H9 (cell line): ENCODE measurements around the gene MAML3. TPM values are rescaled to one million over a fixed set of nuclear protein-coding genes. Genes with fewer than 3 reads are reported as not detected.

Experiments used
- DNase-seq: peaks from one replicate; pipeline ENCODE4 v3.0.0-alpha.2; 2017
- H2AFZ ChIP-seq: one replicate; pipeline ENCODE4 v1.6.1; 2013; ENCODE audit warnings: mild to moderate bottlenecking, low read length, control low read depth, moderate library complexity
- H2AK5ac ChIP-seq: 2 replicates; pipeline ENCODE4 v1.6.1; 2013; ENCODE audit warnings: low read length, control low read depth, mixed read lengths; ENCODE audit not compliant: insufficient read length
- H2BK120ac ChIP-seq: one replicate; pipeline ENCODE4 v1.6.1; 2013; ENCODE audit warnings: low read depth, mild to moderate bottlenecking, low read length, control low read depth, inconsistent platforms; ENCODE audit not compliant: poor library complexity, severe bottlenecking
- H2BK12ac ChIP-seq: 2 replicates; pipeline ENCODE4 v1.6.1; 2013; ENCODE audit warnings: low read length, control low read depth, mixed read lengths, low read depth; ENCODE audit not compliant: insufficient read length
- H2BK15ac ChIP-seq: 2 replicates; pipeline ENCODE4 v1.6.1; 2013; ENCODE audit warnings: low read depth, low read length, control low read depth
- H2BK20ac ChIP-seq: one replicate; pipeline ENCODE4 v1.6.1; 2013; ENCODE audit warnings: low read depth, mild to moderate bottlenecking, low read length, control low read depth, inconsistent platforms; ENCODE audit not compliant: poor library complexity, severe bottlenecking
- H2BK5ac ChIP-seq: 2 replicates; pipeline ENCODE4 v1.6.1; 2013; ENCODE audit warnings: low read length, control low read depth, mixed read lengths; ENCODE audit not compliant: insufficient read length
- H3K14ac ChIP-seq: 2 replicates; pipeline ENCODE4 v1.6.1; 2013; ENCODE audit warnings: low read length, control low read depth; ENCODE audit not compliant: insufficient read depth
- H3K18ac ChIP-seq: 2 replicates; pipeline ENCODE4 v1.6.1; 2013; ENCODE audit warnings: low read depth, mild to moderate bottlenecking, mixed read lengths, low read length, control low read depth; ENCODE audit not compliant: insufficient read length
- H3K23ac ChIP-seq: 2 replicates; pipeline ENCODE4 v1.6.1; 2013; ENCODE audit warnings: low read length, control low read depth, mixed read lengths, low read depth; ENCODE audit not compliant: insufficient read length
- H3K23me2 ChIP-seq: 2 replicates; pipeline ENCODE4 v1.6.1; 2013; ENCODE audit warnings: low read depth, mild to moderate bottlenecking, mixed read lengths, low read length, control low read depth; ENCODE audit not compliant: insufficient read length, poor library complexity, severe bottlenecking
- H3K27ac ChIP-seq: 2 replicates; pipeline ENCODE4 v1.5.1; 2013; ENCODE audit warnings: low read length, control low read depth, mixed read lengths, low read depth; ENCODE audit not compliant: insufficient read length
- H3K27me3 ChIP-seq: 2 replicates; pipeline ENCODE4 v1.6.1; 2013; ENCODE audit warnings: low read length, control low read depth, inconsistent platforms; ENCODE audit not compliant: insufficient read depth
- H3K4ac ChIP-seq: 2 replicates; pipeline ENCODE4 v1.6.1; 2013; ENCODE audit warnings: low read depth, mild to moderate bottlenecking, control low read depth, inconsistent platforms, low read length, moderate library complexity
- H3K4me1 ChIP-seq: 2 replicates; pipeline ENCODE4 v1.6.1; 2013; ENCODE audit warnings: low read length, control low read depth, inconsistent platforms; ENCODE audit not compliant: insufficient read depth
- H3K4me2 ChIP-seq: 2 replicates; pipeline ENCODE4 v1.6.1; 2013; ENCODE audit warnings: low read length, control low read depth, mixed read lengths; ENCODE audit not compliant: insufficient read length, insufficient read depth
- H3K56ac ChIP-seq: 2 replicates; pipeline ENCODE4 v1.6.1; 2013; ENCODE audit warnings: low read depth, mild to moderate bottlenecking, mixed read lengths, low read length, control low read depth; ENCODE audit not compliant: insufficient read length
- H3K79me1 ChIP-seq: 2 replicates; pipeline ENCODE4 v1.6.1; 2013; ENCODE audit warnings: low read depth, mild to moderate bottlenecking, moderate library complexity, low read length, control low read depth, inconsistent platforms; ENCODE audit not compliant: insufficient read depth, poor library complexity, severe bottlenecking
- H3K79me2 ChIP-seq: 2 replicates; pipeline ENCODE4 v1.6.1; 2013; ENCODE audit warnings: low read length, control low read depth, inconsistent platforms; ENCODE audit not compliant: insufficient read depth
- H3K9ac ChIP-seq: 2 replicates; pipeline ENCODE4 v1.6.1; 2013; ENCODE audit warnings: low read length, control low read depth, mixed read lengths; ENCODE audit not compliant: insufficient read length; ENCODE audit errors: extremely low read depth
- H3K9me3 ChIP-seq: one replicate; pipeline ENCODE4 v1.6.1; 2013; ENCODE audit warnings: low read depth, low read length, inconsistent platforms; ENCODE audit not compliant: control insufficient read depth
- H3T11ph ChIP-seq: one replicate; pipeline ENCODE4 v1.6.1; 2013; ENCODE audit warnings: mild to moderate bottlenecking, low read length, control low read depth, inconsistent platforms
- H4K20me1 ChIP-seq: one replicate; pipeline ENCODE4 v1.6.1; 2013; ENCODE audit not compliant: control insufficient read depth, insufficient read length, insufficient read depth
- H4K5ac ChIP-seq: 2 replicates; pipeline ENCODE4 v1.6.1; 2013; ENCODE audit warnings: low read depth, mild to moderate bottlenecking, mixed read lengths, low read length, control low read depth; ENCODE audit not compliant: insufficient read length
- H4K8ac ChIP-seq: replicated peaks from 2 replicates; pipeline ENCODE4 v1.6.1; 2013; ENCODE audit warnings: low read length, control low read depth, mixed read lengths, low read depth; ENCODE audit not compliant: insufficient read length
- H4K91ac ChIP-seq: 2 replicates; pipeline ENCODE4 v1.6.1; 2013; ENCODE audit warnings: low read depth, mild to moderate bottlenecking, moderate library complexity, mixed read lengths, low read length, control low read depth; ENCODE audit not compliant: insufficient read length
- H3K27ac Mint-ChIP-seq, 3 experiments: 2 replicates in 2 of 3; 3 replicates in 1 of 3; pipeline ENCODE4 v1.8.0; 2020 to 2021; ENCODE audit warnings: mixed read lengths in 3 of 3, mild to moderate bottlenecking in 1 of 3, moderate library complexity in 1 of 3
- H3K27me3 Mint-ChIP-seq: 2 replicates; pipeline ENCODE4 v1.8.0; 2021; ENCODE audit warnings: low read depth, mild to moderate bottlenecking, moderate library complexity, mixed read lengths
- H3K36me3 Mint-ChIP-seq, 3 experiments: 2 replicates in 2 of 3; 3 replicates in 1 of 3; pipeline ENCODE4 v1.8.0; 2020 to 2021; ENCODE audit warnings: low read depth in 3 of 3, mixed read lengths in 3 of 3; ENCODE audit not compliant: insufficient read depth in 1 of 3
- H3K4me1 Mint-ChIP-seq, 2 experiments: 2 replicates each; pipeline ENCODE4 v1.8.0; 2020; ENCODE audit warnings: mixed read lengths in 2 of 2
- H3K4me3 Mint-ChIP-seq, 2 experiments: 2 replicates in 1 of 2; 3 replicates in 1 of 2; pipeline ENCODE4 v1.8.0; 2020 to 2021; ENCODE audit warnings: mild to moderate bottlenecking in 2 of 2, mixed read lengths in 2 of 2, moderate library complexity in 1 of 2
- H3K9me3 Mint-ChIP-seq, 2 experiments: 2 replicates in 1 of 2; 3 replicates in 1 of 2; pipeline ENCODE4 v1.8.0; 2020; ENCODE audit warnings: mild to moderate bottlenecking in 2 of 2, mixed read lengths in 2 of 2, moderate library complexity in 1 of 2
- WGBS: extraction: QIAGEN DNeasy Blood & Tissue Kit; methylation state at CpG from one replicate; pipeline ENCODE4 v1.1.7; 2013; ENCODE audit warnings: missing lambda C conversion rate, low lambda C conversion rate, mixed read lengths; ENCODE audit not compliant: insufficient read length; ENCODE audit errors: extremely low coverage; 5-methylcytosine and 5-hydroxymethylcytosine counted together
- total RNA-seq: library from RNA; stranded (reverse); gene quantifications from 2 replicates; pipeline ENCODE4 v1.2.1, GENCODE V29; 2021
- TF ChIP-seq, protein P1 (sequence below): fragments of 200-600 bp; sonication (generic); conservative IDR thresholded peaks from 3 replicates; pipeline ENCODE4 v1.8.0; 2021; ENCODE audit warnings: antibody characterized with exemption, mild to moderate bottlenecking

The MAML3 gene
- total RNA-seq, 1 experiment from 2014 or later: 3.9 TPM

DNA sequence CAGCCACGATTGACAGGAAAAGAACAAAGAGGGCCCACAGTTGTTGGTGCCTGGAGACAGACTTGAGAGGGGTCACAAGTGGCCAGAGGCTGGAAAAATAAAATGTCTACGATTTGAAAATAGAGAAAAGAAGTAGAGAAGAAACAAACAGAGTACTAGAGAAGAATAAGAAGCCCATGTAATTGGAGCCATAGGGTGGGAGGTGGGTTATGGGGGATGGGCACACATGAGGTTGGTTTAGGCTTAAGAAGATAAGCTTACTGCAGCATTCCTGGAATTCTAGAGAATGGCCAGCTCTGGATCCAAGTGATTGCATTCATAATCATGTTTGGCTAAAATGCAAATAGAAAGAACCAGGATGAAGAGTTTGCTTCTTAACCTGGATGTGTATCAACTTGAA, 210.7 kb downstream of the MAML3 start:
- Histone ChIP-seq H2AFZ (no peak overlapping the region), H4K5ac (no peak overlapping the region), H2BK5ac (no peak overlapping the region), H3K14ac (no peak overlapping the region), H2BK15ac (no peak overlapping the region), H2BK20ac (no peak overlapping the region), H3K4ac (no peak overlapping the region), H3K56ac (no peak overlapping the region), H3K23me2 (no peaks in the 10 kb centered on the region), H3K9me3 (no peaks in the 10 kb centered on the region), H3K9ac (no peak overlapping the region), H2BK120ac (no peak overlapping the region), H3T11ph (no peak overlapping the region), H2BK12ac (no peak overlapping the region), H3K4me2 (no peak overlapping the region), H3K79me2 (no peaks in the 10 kb centered on the region), H3K27me3 (no peaks in the 10 kb centered on the region), H2AK5ac (no peak overlapping the region), H4K8ac (no peak overlapping the region), H4K20me1 (no peaks in the 10 kb centered on the region), H3K23ac (no peak overlapping the region), H3K4me1 (peaks cover 4% of the 10 kb centered on the region; the same call in 1 of the 2 replicates), H3K27ac (no peak overlapping the region), H3K79me1 (no peaks in the 10 kb centered on the region), H3K18ac (no peak overlapping the region), H4K91ac (no peak overlapping the region)
- H3K27ac Mint-ChIP-seq: peak overlapping the region; percentile 78 to 82 (median 82); a peak in 6 of 7 replicates
- no peak for DNase-seq
- no peaks in the 10 kb centered on the region for H3K27me3 Mint-ChIP-seq
- no peaks in the 10 kb centered on the region for H3K9me3 Mint-ChIP-seq
- WGBS: no CpG with 5 or more reads among the region's 2 CpGs
- no peak overlapping the region for H3K4me3 Mint-ChIP-seq
- peaks cover 11 to 18% of the 10 kb centered on the region in 2 experiments for H3K4me1 Mint-ChIP-seq
- H3K36me3 Mint-ChIP-seq: no peaks in the 10 kb centered on the region; a peak in 1 of 7 replicates
- TF ChIP-seq, protein P1, sequence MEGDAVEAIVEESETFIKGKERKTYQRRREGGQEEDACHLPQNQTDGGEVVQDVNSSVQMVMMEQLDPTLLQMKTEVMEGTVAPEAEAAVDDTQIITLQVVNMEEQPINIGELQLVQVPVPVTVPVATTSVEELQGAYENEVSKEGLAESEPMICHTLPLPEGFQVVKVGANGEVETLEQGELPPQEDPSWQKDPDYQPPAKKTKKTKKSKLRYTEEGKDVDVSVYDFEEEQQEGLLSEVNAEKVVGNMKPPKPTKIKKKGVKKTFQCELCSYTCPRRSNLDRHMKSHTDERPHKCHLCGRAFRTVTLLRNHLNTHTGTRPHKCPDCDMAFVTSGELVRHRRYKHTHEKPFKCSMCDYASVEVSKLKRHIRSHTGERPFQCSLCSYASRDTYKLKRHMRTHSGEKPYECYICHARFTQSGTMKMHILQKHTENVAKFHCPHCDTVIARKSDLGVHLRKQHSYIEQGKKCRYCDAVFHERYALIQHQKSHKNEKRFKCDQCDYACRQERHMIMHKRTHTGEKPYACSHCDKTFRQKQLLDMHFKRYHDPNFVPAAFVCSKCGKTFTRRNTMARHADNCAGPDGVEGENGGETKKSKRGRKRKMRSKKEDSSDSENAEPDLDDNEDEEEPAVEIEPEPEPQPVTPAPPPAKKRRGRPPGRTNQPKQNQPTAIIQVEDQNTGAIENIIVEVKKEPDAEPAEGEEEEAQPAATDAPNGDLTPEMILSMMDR: no peak
